ENCODE results near the gene OXLD1.
A peak's percentile ranks its signal among the peaks of the same experiment; 100 is the strongest.

Gene OXLD1

GRCh38 chr17:81701288-81702071 lies 35.1 kb upstream of the OXLD1 start:
- no peak for DNase-seq (ENCODE audit: low read depth)

GRCh38 chr17:81700353-81701287 lies 34.2 kb upstream of the OXLD1 start:
- no peak for DNase-seq (ENCODE audit: low read depth)

- no peak for DNase-seq (ENCODE audit: low read depth)
Measured at GRCh38 chr17:81697261-81698044, 31.0 kb upstream of the OXLD1 start.

- DNase-seq (ENCODE audit: low read depth), result no peak
Measured at GRCh38 chr17:81696218-81696941, 30.0 kb upstream of the OXLD1 start.

- DNase-seq (ENCODE audit: low read depth), result no peak
Measured at GRCh38 chr17:81695801-81696200, 29.4 kb upstream of the OXLD1 start.

- no peak for DNase-seq (ENCODE audit: low read depth)
Measured at GRCh38 chr17:81695211-81695610, 28.8 kb upstream of the OXLD1 start.

- DNase-seq (ENCODE audit: low read depth), result no peak
Measured at GRCh38 chr17:81694810-81695209, 28.4 kb upstream of the OXLD1 start.

- DNase-seq (ENCODE audit: low read depth), result no peak
Measured at GRCh38 chr17:81693509-81694210, 27.3 kb upstream of the OXLD1 start.

GRCh38 chr17:81691608-81692007 lies 25.2 kb upstream of the OXLD1 start:
- DNase-seq (ENCODE audit: low read depth), result no peak

- no peak for DNase-seq (ENCODE audit: low read depth)
Measured at GRCh38 chr17:81691196-81691595, 24.8 kb upstream of the OXLD1 start.

- no peak for DNase-seq (ENCODE audit: low read depth)
Measured at GRCh38 chr17:81690549-81690948, 24.1 kb upstream of the OXLD1 start.

GRCh38 chr17:81690066-81690465 lies 23.7 kb upstream of the OXLD1 start:
- DNase-seq (ENCODE audit: low read depth), result no peak

- no peak for DNase-seq (ENCODE audit: low read depth)
Measured at GRCh38 chr17:81688616-81689015, 22.2 kb upstream of the OXLD1 start.

- no peak for DNase-seq (ENCODE audit: low read depth)
Measured at GRCh38 chr17:81687770-81688541, 21.6 kb upstream of the OXLD1 start.

- no peak for DNase-seq (ENCODE audit: low read depth)
Measured at GRCh38 chr17:81686614-81687013, 20.2 kb upstream of the OXLD1 start.

GRCh38 chr17:81685108-81685507 lies 18.7 kb upstream of the OXLD1 start:
- DNase-seq (ENCODE audit: low read depth), result no peak

GRCh38 chr17:81684442-81684911 lies 18.1 kb upstream of the OXLD1 start:
- DNase-seq (ENCODE audit: low read depth), result no peak

GRCh38 chr17:81683584-81684441 lies 17.4 kb upstream of the OXLD1 start, which contains the start of the genes ARL16 and HGS:
ARL16 (minus strand) TSS chr17:81683797; CDS start chr17:81683753, 44 bp downstream.
HGS (plus strand) TSS chr17:81684011; CDS start chr17:81684067, 56 bp downstream.
- DNase-seq (ENCODE audit: low read depth), result peak; percentile 97

- DNase-seq (ENCODE audit: low read depth), result no peak
Measured at GRCh38 chr17:81683208-81683583, 16.8 kb upstream of the OXLD1 start.

All from activated T-helper 1 cell treated with Interleukin-2 at 50 U/mL for 16 hours (primary cell).